DOHH2 (cell line): ENCODE data around the gene POGK.
"Not testable (repeated sequence)": the region's sequence is repeated elsewhere in the genome, so short reads cannot be mapped to it uniquely, and the experiment has no call there.

ENCODE experiments used
- H3F3A ChIP-seq: fragments of 200-600 bp; sonication (generic), shearing (Covaris generic); 2 replicates; pipeline ENCODE4 v1.6.0; 2016; ENCODE audit warnings: antibody characterized with exemption, mild to moderate bottlenecking; ENCODE audit not compliant: control insufficient read depth, insufficient read depth
- H3K27ac ChIP-seq: fragments of 200-600 bp; sonication (generic); 2 replicates; pipeline ENCODE4 v1.5.1; 2014; ENCODE audit warnings: low read depth, mild to moderate bottlenecking, low read length, moderate library complexity
- H3K27me3 ChIP-seq: fragments of 200-600 bp; sonication (generic); 2 replicates; pipeline ENCODE4 v1.6.1; 2014; ENCODE audit warnings: mild to moderate bottlenecking, low read length, mixed read lengths; ENCODE audit not compliant: control insufficient read depth
- H3K36me3 ChIP-seq: fragments of 200-600 bp; sonication (generic); 2 replicates; pipeline ENCODE4 v1.6.1; 2014; ENCODE audit warnings: mild to moderate bottlenecking, low read length, moderate library complexity, mixed read lengths; ENCODE audit not compliant: control insufficient read depth
- H3K4me1 ChIP-seq: fragments of 200-600 bp; sonication (generic); 2 replicates; pipeline ENCODE4 v1.6.1; 2014; ENCODE audit warnings: mild to moderate bottlenecking, low read length, mixed read lengths; ENCODE audit not compliant: control insufficient read depth
- H3K4me2 ChIP-seq: fragments of 200-600 bp; sonication (generic); 2 replicates; pipeline ENCODE4 v1.6.0; 2014; ENCODE audit warnings: mild to moderate bottlenecking, low read length, moderate library complexity
- H3K4me3 ChIP-seq: fragments of 200-600 bp; sonication (generic); 2 replicates; pipeline ENCODE4 v1.5.1; 2014; ENCODE audit warnings: mild to moderate bottlenecking, low read length, mixed read lengths
- H3K79me2 ChIP-seq: fragments of 200-600 bp; sonication (generic); 2 replicates; pipeline ENCODE4 v1.6.1; 2014; ENCODE audit warnings: mild to moderate bottlenecking, low read length, mixed read lengths; ENCODE audit not compliant: control insufficient read depth
- H3K9me2 ChIP-seq: fragments of 200-600 bp; sonication (generic); replicated peaks from 2 replicates; pipeline ENCODE4 v1.6.1; 2014; ENCODE audit warnings: mild to moderate bottlenecking, low read length, mixed read lengths; ENCODE audit not compliant: control insufficient read depth
- H3K9me3 ChIP-seq: fragments of 200-600 bp; sonication (generic); 2 replicates; pipeline ENCODE4 v1.6.1; 2014; ENCODE audit warnings: antibody characterized with exemption, low read length, mixed read lengths; ENCODE audit not compliant: control insufficient read depth, insufficient read depth
- H4K20me1 ChIP-seq: fragments of 200-600 bp; sonication (generic); 2 replicates; pipeline ENCODE4 v1.6.0; 2014; ENCODE audit warnings: low read depth, mild to moderate bottlenecking, antibody characterized with exemption, low read length, moderate library complexity; ENCODE audit not compliant: control insufficient read depth, insufficient read depth
- CTCF ChIP-seq: fragments of 200-600 bp; sonication (generic); IDR thresholded peaks from one replicate; pipeline ENCODE4 v1.5.1; 2014; ENCODE audit warnings: antibody characterized with exemption, mild to moderate bottlenecking, low read depth, low read length; ENCODE audit not compliant: poor library complexity, severe bottlenecking
- EZH2phosphoT487 ChIP-seq: fragments of 200-600 bp; sonication (generic); IDR thresholded peaks from 2 replicates; pipeline ENCODE4 v1.6.1; 2017; ENCODE audit warnings: borderline replicate concordance, mild to moderate bottlenecking, antibody characterized with exemption, low read length, moderate library complexity, mixed read lengths

The POGK gene

GRCh38 chr1:166819974-166820373, 19.3 kb upstream of the POGK start:
- Histone ChIP-seq H3K4me3 (no peak overlapping the region), H3K9me3 (peaks cover 9% of the 10 kb centered on the region; the same call in 1 of the 2 replicates)
- TF ChIP-seq EZH2phosphoT487 = no peak
- TF ChIP-seq CTCF = no peak

DNA sequence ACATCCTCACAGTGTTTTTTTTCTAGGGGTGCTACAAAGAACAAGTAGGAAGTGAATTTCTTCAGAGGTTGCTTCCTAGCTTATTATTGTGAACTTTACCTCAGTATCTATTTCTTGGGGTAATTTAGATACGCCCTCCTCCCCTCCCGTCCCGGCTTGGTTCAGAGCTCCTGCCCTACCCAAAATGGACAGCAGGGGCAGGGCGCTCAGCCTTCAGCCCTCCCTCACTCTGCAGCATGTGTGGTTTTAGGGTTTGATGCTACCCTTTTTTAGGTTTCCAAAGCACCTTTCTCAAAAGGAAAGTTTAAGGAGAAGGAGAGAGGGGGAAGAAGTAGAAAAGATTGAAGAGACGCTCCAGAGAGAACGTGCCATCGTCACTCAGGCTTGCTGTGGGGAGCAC, 16.9 kb upstream of the POGK start:
- Histone ChIP-seq H4K20me1 (no peaks in the 10 kb centered on the region), H3K27ac (no peak overlapping the region), H3K79me2 (no peaks in the 10 kb centered on the region), H3K9me3 (no peaks in the 10 kb centered on the region), H3K36me3 (no peaks in the 10 kb centered on the region), H3K4me1 (no peaks in the 10 kb centered on the region), H3K27me3 (no peaks in the 10 kb centered on the region), H3K4me3 (no peak overlapping the region), H3F3A (no peaks in the 10 kb centered on the region), H3K4me2 (no peak overlapping the region), H3K9me2 (no peaks in the 10 kb centered on the region)
- TF ChIP-seq CTCF = peak; percentile 48
- TF ChIP-seq EZH2phosphoT487 = no peak

More at GRCh38 chr1:166819974-166820373, 19.3 kb upstream of the POGK start:
- H3K36me3 ChIP-seq = no peaks in the 10 kb centered on the region
- no peak overlapping the region for H3K27ac ChIP-seq
- no peaks in the 10 kb centered on the region for H3K79me2 ChIP-seq
- H3F3A ChIP-seq = no peaks in the 10 kb centered on the region
- no peaks in the 10 kb centered on the region for H3K27me3 ChIP-seq
- no peaks in the 10 kb centered on the region for H4K20me1 ChIP-seq
- no peak overlapping the region for H3K4me2 ChIP-seq
- H3K4me1 ChIP-seq = no peaks in the 10 kb centered on the region
- no peaks in the 10 kb centered on the region for H3K9me2 ChIP-seq

- H3K27me3 ChIP-seq = 0 out of 2 replicates have a peak, but pooled peaks cover 3% of the 10 kb centered on the region
- no peaks in the 10 kb centered on the region for H4K20me1 ChIP-seq
- peaks cover 14% of the 10 kb centered on the region; the same call in 1 of the 2 replicates for H3K9me3 ChIP-seq
- no peaks in the 10 kb centered on the region for H3K36me3 ChIP-seq
- H3K79me2 ChIP-seq = no peaks in the 10 kb centered on the region
- no peaks in the 10 kb centered on the region for H3F3A ChIP-seq
- H3K4me1 ChIP-seq = no peaks in the 10 kb centered on the region
- no peaks in the 10 kb centered on the region for H3K9me2 ChIP-seq
- TF ChIP-seq CTCF (no peak), EZH2phosphoT487 (no peak)
- no peak overlapping the region for H3K4me3 ChIP-seq
- H3K4me2 ChIP-seq = no peak overlapping the region
- no peak overlapping the region for H3K27ac ChIP-seq
These were observed 11.8 kb upstream of the POGK start for GRCh38 chr1:166827426-166827825.

DNA sequence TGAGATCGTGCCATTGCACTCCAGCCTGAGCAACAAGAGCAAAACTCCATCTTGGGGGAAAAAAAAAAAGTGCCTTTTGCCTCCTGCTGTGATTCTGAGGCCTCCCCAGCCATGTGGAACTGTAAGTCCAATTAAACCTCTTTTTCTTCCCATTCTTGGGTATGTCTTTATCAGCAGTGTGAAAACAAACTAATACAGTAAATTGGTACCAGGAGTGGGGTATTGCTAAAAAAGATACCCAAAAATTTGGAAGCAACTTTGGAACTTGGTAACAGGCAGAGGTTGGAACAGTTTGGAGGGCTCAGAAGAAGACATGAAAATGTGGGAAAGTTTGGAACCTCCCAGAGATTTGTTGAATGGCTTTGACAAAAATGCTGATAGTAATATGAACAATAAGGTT, 9.5 kb upstream of the POGK start:
- H3K4me2 ChIP-seq, H3F3A ChIP-seq, H3K27me3 ChIP-seq, H4K20me1 ChIP-seq, H3K36me3 ChIP-seq, H3K4me1 ChIP-seq, H3K79me2 ChIP-seq, H3K27ac ChIP-seq, H3K9me2 ChIP-seq, H3K4me3 ChIP-seq: not testable (repeated sequence)
- H3K9me3 ChIP-seq = peaks cover 14% of the 10 kb centered on the region; the same call in 1 of the 2 replicates
